ENCODE measurements around the gene EPHA8.

EPHA8 gene

GRCh38 chr1:22625262-22625925, 62.1 kb downstream of the EPHA8 start:
- DNase-seq = no peak

GRCh38 chr1:22626237-22627157, 63.2 kb downstream of the EPHA8 start:
- DNase-seq = no peak

GRCh38 chr1:22627331-22627730, 64.0 kb downstream of the EPHA8 start:
- DNase-seq = no peak

- DNase-seq = no peak
These were observed 65.6 kb downstream of the EPHA8 start for GRCh38 chr1:22628698-22629444.

- DNase-seq = no peak
These were observed 66.6 kb downstream of the EPHA8 start for GRCh38 chr1:22629886-22630285.

GRCh38 chr1:22633697-22634463, 70.6 kb downstream of the EPHA8 start:
- DNase-seq = no peak

GRCh38 chr1:22635436-22635835, 72.1 kb downstream of the EPHA8 start:
- no peak for DNase-seq

- no peak for DNase-seq
These were observed 73.1 kb downstream of the EPHA8 start, which contains the start of gene C1QA for GRCh38 chr1:22636353-22636752. Gene C1QA, plus strand, starts transcription at chr1:22636628. Its CDS starts 989 bp downstream, at chr1:22637617.

GRCh38 chr1:22636927-22637326, 73.6 kb downstream of the EPHA8 start:
- DNase-seq = no peak

GRCh38 chr1:22637907-22638445, 74.7 kb downstream of the EPHA8 start:
- DNase-seq = no peak

GRCh38 chr1:22638476-22639234, 75.4 kb downstream of the EPHA8 start:
- DNase-seq = no peak

- DNase-seq = peak; percentile 9
These were observed 76.0 kb downstream of the EPHA8 start for GRCh38 chr1:22639286-22639685.

- DNase-seq = no peak
These were observed 78.0 kb downstream of the EPHA8 start for GRCh38 chr1:22641247-22641646.

GRCh38 chr1:22641906-22642636, 78.8 kb downstream of the EPHA8 start:
- peak; percentile 84 for DNase-seq

GRCh38 chr1:22643381-22643780, 80.1 kb downstream of the EPHA8 start, which contains the start of gene C1QC:
Gene C1QC, plus strand, starts transcription at chr1:22643633. Its CDS starts 391 bp downstream, at chr1:22644024.
- DNase-seq = no peak

GRCh38 chr1:22643928-22644327, 80.6 kb downstream of the EPHA8 start:
- no peak for DNase-seq

GRCh38 chr1:22645931-22646330, 82.6 kb downstream of the EPHA8 start:
- DNase-seq = no peak

GRCh38 chr1:22646384-22646783, 83.1 kb downstream of the EPHA8 start:
- DNase-seq = no peak

- no peak for DNase-seq
These were observed 86.9 kb downstream of the EPHA8 start for GRCh38 chr1:22650089-22650693.

Data from stimulated activated CD4-positive, alpha-beta T cell treated with anti-CD3 and anti-CD28 coated beads, Interleukin-15, amount 100 ng/mL, for 24 hours (primary cell).